OCI-LY1 (cell line): ENCODE data around the gene NUP93.

Source experiments
- H2AFZ ChIP-seq: fragments of 200-600 bp; sonication (generic), shearing (Covaris generic); 2 replicates; pipeline ENCODE4 v1.6.0; 2014; ENCODE audit warnings: antibody characterized with exemption, mild to moderate bottlenecking, low read length
- H3F3A ChIP-seq: fragments of 200-600 bp; sonication (generic), shearing (Covaris generic); 2 replicates; pipeline ENCODE4 v1.6.0; 2014; ENCODE audit warnings: mild to moderate bottlenecking, antibody characterized with exemption, low read length, moderate library complexity; ENCODE audit not compliant: insufficient read depth
- H3K27ac ChIP-seq: fragments of 200-600 bp; sonication (generic); 2 replicates; pipeline ENCODE4 v1.5.1; 2014; ENCODE audit warnings: low read length, mixed run types, mild to moderate bottlenecking, low read depth; ENCODE audit not compliant: poor library complexity, severe bottlenecking
- H3K27me3 ChIP-seq: fragments of 200-600 bp; sonication (generic); 2 replicates; pipeline ENCODE4 v1.6.0; 2014; ENCODE audit warnings: antibody characterized with exemption, mild to moderate bottlenecking, low read length, moderate library complexity; ENCODE audit not compliant: insufficient read depth
- H3K36me3 ChIP-seq: fragments of 200-600 bp; sonication (generic); 2 replicates; pipeline ENCODE4 v1.6.1; 2014; ENCODE audit warnings: mild to moderate bottlenecking, antibody characterized with exemption, low read length, moderate library complexity, mixed read lengths; ENCODE audit not compliant: insufficient read depth
- H3K4me1 ChIP-seq: fragments of 200-600 bp; sonication (generic); 2 replicates; pipeline ENCODE4 v1.5.1; 2014; ENCODE audit warnings: mild to moderate bottlenecking, low read length, moderate library complexity; ENCODE audit not compliant: insufficient read depth, severe bottlenecking
- H3K4me2 ChIP-seq: fragments of 200-600 bp; sonication (generic), shearing (Covaris generic); 2 replicates; pipeline ENCODE4 v1.6.1; 2014; ENCODE audit warnings: low read length
- H3K4me3 ChIP-seq: fragments of 200-600 bp; sonication (generic); 2 replicates; pipeline ENCODE4 v1.5.1; 2014; ENCODE audit warnings: low read length, low read depth, mild to moderate bottlenecking, mixed read lengths; ENCODE audit not compliant: poor library complexity, severe bottlenecking
- H3K79me2 ChIP-seq: fragments of 200-600 bp; shearing (Covaris generic); 2 replicates; pipeline ENCODE4 v1.6.1; 2016; ENCODE audit warnings: mixed run types, low read length, mixed read lengths; ENCODE audit not compliant: insufficient read depth
- H3K9ac ChIP-seq: fragments of 200-600 bp; sonication (generic), shearing (Covaris generic); 2 replicates; pipeline ENCODE4 v1.6.1; 2014; ENCODE audit warnings: mild to moderate bottlenecking, low read length, mixed read lengths
- H3K9me2 ChIP-seq: fragments of 200-600 bp; sonication (generic), shearing (Covaris generic); 2 replicates; pipeline ENCODE4 v1.6.1; 2014; ENCODE audit warnings: low read depth, mild to moderate bottlenecking, low read length, mixed read lengths
- H3K9me3 ChIP-seq: fragments of 200-600 bp; shearing (Covaris generic); 2 replicates; pipeline ENCODE4 v1.6.1; 2014; ENCODE audit warnings: low read length, mixed read lengths
- H4K20me1 ChIP-seq: fragments of 200-600 bp; sonication (generic), shearing (Covaris generic); 2 replicates; pipeline ENCODE4 v1.6.0; 2016; ENCODE audit warnings: mild to moderate bottlenecking, low read length; ENCODE audit not compliant: insufficient read depth
- EZH2 ChIP-seq: fragments of 200-600 bp; sonication (generic), shearing (Covaris generic); IDR thresholded peaks from 2 replicates; pipeline ENCODE4 v1.8.0; 2017; ENCODE audit warnings: borderline replicate concordance, mixed run types, mild to moderate bottlenecking, antibody characterized with exemption, low read length, moderate library complexity, mixed read lengths
- TF ChIP-seq, protein P1 (sequence below): fragments of 200-600 bp; sonication (generic), shearing (Covaris generic); IDR thresholded peaks from 2 replicates; pipeline ENCODE4 v1.5.1; 2017; ENCODE audit warnings: mild to moderate bottlenecking, antibody characterized with exemption, low read length, moderate library complexity, mixed read lengths

NUP93 gene

GRCh38 chr16:56824804-56825203, 94.9 kb downstream of the NUP93 start:
- H3K4me3 ChIP-seq: no peak overlapping the region
- H3F3A ChIP-seq: no peaks in the 10 kb centered on the region
- H3K36me3 ChIP-seq: peaks cover 84% of the 10 kb centered on the region

DNA sequence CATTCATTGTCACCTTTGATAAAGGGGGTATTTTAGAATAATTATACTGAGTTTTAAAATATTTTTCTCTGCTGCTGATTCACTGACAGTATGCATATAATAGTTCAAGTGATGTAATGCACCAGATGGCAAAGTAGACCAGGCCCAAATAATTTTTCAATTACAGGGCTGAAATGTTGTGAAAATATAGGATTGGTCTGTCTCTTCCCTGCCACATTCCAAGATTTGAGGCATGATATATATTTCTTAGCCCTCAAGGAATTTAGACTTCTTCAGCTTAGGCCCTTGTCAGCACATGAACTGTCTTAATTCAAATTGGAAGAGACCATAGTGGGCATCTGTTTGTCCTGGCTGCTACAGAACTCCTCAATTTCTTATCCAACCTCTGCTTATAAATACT, 95.9 kb downstream of the NUP93 start:
- Histone ChIP-seq H3K4me1 (no peaks in the 10 kb centered on the region), H3K9me3 (no peaks in the 10 kb centered on the region), H3K9me2 (no peaks in the 10 kb centered on the region), H3K9ac (no peak overlapping the region), H3K27me3 (no peaks in the 10 kb centered on the region), H3K36me3 (peaks cover 84% of the 10 kb centered on the region), H3K27ac (no peak overlapping the region), H3K79me2 (no peaks in the 10 kb centered on the region), H3K4me3 (no peak overlapping the region), H2AFZ (no peak overlapping the region), H3F3A (no peaks in the 10 kb centered on the region), H4K20me1 (no peaks in the 10 kb centered on the region), H3K4me2 (no peak overlapping the region)
- TF ChIP-seq EZH2: no peak
- TF ChIP-seq, protein P1, sequence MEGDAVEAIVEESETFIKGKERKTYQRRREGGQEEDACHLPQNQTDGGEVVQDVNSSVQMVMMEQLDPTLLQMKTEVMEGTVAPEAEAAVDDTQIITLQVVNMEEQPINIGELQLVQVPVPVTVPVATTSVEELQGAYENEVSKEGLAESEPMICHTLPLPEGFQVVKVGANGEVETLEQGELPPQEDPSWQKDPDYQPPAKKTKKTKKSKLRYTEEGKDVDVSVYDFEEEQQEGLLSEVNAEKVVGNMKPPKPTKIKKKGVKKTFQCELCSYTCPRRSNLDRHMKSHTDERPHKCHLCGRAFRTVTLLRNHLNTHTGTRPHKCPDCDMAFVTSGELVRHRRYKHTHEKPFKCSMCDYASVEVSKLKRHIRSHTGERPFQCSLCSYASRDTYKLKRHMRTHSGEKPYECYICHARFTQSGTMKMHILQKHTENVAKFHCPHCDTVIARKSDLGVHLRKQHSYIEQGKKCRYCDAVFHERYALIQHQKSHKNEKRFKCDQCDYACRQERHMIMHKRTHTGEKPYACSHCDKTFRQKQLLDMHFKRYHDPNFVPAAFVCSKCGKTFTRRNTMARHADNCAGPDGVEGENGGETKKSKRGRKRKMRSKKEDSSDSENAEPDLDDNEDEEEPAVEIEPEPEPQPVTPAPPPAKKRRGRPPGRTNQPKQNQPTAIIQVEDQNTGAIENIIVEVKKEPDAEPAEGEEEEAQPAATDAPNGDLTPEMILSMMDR: no peak

More at GRCh38 chr16:56824804-56825203, 94.9 kb downstream of the NUP93 start:
- H3K27ac ChIP-seq: no peak overlapping the region
- H3K4me2 ChIP-seq: no peak overlapping the region
- no peak for TF ChIP-seq EZH2
- TF ChIP-seq, protein P1: no peak
- no peaks in the 10 kb centered on the region for H3K79me2 ChIP-seq
- no peaks in the 10 kb centered on the region for H3K27me3 ChIP-seq
- no peaks in the 10 kb centered on the region for H4K20me1 ChIP-seq
- H3K9ac ChIP-seq: no peak overlapping the region
- H3K4me1 ChIP-seq: no peaks in the 10 kb centered on the region
- H3K9me3 ChIP-seq: no peaks in the 10 kb centered on the region
- H2AFZ ChIP-seq: no peak overlapping the region
- no peaks in the 10 kb centered on the region for H3K9me2 ChIP-seq

DNA sequence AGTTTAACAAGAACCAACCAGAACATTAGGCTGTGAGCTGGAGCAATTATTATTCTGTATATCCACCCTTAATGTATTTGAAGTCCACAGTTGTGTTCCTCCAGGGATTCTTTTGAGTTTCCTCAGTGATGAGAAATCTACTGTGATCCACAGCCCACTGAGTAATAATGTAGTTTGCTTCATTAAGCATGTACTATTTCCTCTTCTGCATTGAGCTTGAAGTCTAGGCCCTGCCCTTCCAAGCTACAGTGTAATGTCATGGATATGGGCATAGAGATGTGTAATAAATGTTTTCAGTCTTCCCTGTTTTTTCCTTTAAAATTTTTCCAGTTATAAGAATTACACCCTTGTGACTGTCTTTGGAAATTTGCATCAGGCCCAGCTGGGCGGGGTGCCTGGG, 98.7 kb downstream of the NUP93 start:
- Histone ChIP-seq H3K9me2 (no peaks in the 10 kb centered on the region), H3K9ac (no peak overlapping the region), H2AFZ (no peak overlapping the region), H3K36me3 (peaks cover 86% of the 10 kb centered on the region), H3K79me2 (no peaks in the 10 kb centered on the region), H3K9me3 (no peaks in the 10 kb centered on the region), H4K20me1 (no peaks in the 10 kb centered on the region), H3K27me3 (no peaks in the 10 kb centered on the region), H3K4me1 (no peaks in the 10 kb centered on the region), H3K4me2 (no peak overlapping the region), H3F3A (no peaks in the 10 kb centered on the region), H3K4me3 (no peak overlapping the region), H3K27ac (no peak overlapping the region)
- TF ChIP-seq, protein P1: no peak
- no peak for TF ChIP-seq EZH2
